Fibroblast of peridontal ligament (primary cell): ENCODE measurements around the gene OR6T1.

ENCODE experiments used
- DNase-seq: peaks from one replicate; pipeline ENCODE4 v3.0.0-alpha.2; 2010; ENCODE audit errors: extremely low read depth

The OR6T1 gene, protein sequence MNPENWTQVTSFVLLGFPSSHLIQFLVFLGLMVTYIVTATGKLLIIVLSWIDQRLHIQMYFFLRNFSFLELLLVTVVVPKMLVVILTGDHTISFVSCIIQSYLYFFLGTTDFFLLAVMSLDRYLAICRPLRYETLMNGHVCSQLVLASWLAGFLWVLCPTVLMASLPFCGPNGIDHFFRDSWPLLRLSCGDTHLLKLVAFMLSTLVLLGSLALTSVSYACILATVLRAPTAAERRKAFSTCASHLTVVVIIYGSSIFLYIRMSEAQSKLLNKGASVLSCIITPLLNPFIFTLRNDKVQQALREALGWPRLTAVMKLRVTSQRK

DNA sequence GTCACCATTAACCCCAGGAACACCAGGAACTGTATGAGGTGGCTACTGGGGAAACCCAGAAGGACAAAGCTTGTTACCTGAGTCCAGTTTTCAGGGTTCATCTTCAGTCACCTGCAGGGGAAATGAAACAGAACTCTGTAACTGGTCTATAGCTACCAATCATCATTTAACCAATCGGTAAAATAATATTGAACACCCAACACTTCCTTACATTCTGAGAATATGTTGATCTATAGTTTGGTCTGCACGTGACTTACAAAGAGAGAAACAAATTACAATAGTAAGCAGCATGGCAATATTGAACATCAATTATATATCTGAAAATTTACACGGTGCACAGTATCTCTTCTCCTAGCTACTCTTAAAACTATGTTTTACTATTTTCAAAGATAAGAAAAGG lies at the start of gene OR6T1:
TSS of gene OR6T1 (minus strand) at position 101 of the 400 bp plus-strand sequence. CDS start at position 101, 0 bp downstream.
- DNase-seq, result no peak

DNA sequence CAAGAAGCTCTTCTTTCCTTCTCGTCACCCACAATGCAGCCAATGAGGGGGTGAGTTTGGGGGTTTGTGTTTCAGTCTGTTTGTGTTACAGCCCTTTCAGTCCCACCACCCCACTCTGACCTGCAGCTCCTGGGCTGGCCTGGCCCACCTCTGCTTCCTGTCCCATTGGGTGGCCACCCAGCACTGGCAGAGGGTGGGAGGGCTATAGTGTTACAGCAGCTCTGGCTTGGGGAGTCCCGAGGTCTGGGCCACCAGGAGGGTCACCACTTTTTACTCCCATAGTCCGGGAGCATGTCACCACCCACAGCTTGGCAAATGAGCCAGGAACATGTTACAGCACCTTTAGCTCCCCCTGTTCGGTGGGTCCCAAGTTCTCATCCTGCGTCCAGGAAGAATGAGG lies 35.7 kb upstream of the OR6T1 start:
- no peak for DNase-seq

DNA sequence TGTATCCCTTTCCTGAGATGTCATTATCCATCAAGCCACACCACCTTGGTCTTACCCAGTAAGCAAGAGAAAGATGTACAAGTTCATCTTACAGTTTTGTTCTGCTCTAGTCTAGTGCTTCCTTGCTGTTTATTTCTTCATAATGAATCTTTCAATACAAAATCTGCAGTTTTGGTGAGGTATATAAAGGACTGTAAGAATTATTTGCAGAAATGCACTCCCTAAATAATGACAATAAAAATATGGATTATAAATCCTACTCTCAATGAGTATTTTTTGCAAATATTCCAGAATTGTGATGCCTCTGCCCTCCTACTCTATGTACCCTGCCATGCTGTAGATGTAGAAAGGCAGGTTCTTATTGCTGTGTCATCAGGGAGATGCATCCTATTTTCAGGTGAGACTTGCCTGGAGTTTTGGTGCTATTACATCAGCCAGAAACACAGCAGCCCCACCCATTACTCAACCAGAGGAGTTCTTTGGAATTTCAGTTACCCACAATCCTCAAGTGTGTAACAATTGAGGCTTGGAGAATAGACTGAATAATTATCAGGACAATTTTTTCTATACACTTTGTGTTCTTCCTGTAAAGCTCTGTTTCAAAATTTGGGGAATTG lies 34.2 kb upstream of the OR6T1 start, which contains the start of gene OR10S1:
TSS of gene OR10S1 (minus strand) at position 51 of the 617 bp plus-strand sequence. CDS start 117 bp downstream, outside the sequence.
- DNase-seq, result no peak

DNA sequence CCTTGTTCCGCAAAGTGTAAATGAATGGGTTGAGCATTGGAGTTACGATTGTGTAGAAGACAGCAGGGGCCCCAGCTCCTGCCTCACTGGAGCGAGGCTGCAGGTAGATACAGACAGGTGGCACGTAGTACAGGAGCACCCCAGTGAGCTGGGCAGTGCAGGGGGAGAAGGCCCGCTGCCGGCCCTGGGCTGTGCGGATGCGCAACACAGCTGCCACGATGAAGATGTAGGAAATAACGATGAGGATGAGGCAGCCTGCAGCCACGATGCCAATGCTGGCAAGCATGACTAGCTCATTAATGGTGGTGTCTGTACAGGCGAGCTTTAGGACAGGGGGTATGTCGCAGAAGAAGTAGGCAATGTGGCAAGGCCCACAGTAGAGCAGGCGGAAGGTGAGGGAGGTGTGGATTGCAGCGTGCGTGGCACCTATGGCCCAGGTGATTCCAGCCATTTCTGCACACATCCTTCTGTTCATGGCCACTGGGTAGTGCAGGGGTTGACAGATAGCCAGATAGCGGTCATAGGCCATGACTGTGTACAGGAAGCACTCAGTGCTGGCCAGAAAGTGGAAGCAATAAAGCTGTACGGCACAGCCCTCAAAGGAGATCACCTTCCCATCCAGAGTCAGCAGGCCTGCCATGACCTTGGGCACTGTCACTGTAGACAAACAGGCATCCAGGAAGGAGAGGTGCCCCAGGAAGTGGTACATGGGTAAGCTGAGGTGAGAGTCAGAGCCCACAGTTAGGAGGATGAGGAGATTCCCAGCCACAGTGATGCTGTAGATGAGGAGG lies 33.3 kb upstream of the OR6T1 start:
- DNase-seq, result no peak

DNA sequence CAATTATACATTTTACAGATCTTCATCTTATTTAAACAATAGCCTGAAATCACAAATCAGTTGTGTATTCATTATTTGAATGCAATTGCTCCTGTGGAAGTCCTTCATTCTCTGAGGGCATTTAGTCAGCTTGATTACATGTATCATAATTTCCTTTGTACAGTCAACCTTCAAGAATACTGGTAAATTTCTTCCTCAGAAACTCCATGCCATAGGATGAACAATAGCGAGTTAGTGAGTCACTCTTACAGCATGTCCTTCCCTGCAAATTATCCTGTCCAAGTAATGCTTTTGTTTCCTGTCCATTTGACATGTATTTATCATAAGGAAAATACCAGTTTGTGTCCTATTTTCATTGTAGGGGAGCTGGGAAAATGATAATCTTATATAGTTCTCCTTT lies 30.2 kb upstream of the OR6T1 start:
- peak; percentile 58 for DNase-seq

DNA sequence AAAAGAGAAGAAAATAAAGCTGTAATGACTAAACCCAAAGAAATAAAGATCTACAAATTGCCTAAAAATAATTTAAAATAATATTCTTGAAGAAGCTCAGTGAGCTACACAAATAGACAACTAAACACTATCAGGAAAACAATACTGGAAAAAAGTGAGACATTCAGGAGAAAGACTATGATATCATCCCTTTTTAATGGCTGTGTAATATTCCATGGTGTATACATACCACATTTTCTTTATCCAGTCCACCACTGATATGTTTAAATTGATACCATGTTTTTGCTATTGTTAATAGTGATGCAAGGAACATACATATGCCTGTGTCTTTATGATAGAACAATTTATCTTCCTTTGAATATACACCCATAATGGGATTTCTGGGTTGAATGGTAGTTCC lies 13.1 kb upstream of the OR6T1 start:
- DNase-seq, result no peak

DNA sequence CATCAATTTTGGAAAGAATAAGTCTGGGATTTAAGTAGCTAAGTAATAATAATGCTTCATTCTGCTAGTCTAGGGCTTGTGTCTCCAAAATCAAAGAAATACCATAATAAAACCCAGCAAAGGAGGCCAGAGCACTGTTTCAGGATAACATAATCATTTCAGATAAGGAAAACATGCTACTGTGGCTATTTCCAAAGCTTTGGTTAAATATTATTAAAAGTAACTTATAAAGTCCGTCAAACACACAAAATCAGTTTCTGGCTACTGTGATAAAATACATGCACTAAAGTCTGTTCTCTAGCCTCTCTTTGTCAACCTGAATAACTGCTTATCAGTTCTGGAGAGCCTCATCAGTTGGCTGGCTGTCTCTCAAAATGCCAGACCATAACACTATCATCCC lies 1.5 kb upstream of the OR6T1 start:
- DNase-seq, result no peak

DNA sequence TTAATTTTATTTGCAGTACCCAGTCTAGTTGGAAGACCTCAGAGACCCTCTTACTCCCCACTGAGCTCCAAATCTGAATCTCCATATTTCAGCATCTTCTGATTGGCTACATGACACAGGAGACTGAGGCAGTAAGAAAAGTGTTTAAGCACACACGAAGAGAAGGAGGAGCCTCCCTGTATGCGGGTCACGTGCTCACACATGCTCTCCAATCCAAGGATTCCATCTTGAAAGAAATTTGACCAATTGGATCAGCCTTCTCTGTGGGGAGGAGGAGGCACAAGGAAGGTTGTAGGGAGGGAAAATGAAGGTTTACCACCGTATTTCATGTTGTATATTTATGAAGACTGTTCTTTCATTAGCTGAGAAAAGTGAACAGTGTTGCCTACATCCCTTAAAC lies 1.2 kb downstream of the OR6T1 start:
- DNase-seq, result no peak

DNA sequence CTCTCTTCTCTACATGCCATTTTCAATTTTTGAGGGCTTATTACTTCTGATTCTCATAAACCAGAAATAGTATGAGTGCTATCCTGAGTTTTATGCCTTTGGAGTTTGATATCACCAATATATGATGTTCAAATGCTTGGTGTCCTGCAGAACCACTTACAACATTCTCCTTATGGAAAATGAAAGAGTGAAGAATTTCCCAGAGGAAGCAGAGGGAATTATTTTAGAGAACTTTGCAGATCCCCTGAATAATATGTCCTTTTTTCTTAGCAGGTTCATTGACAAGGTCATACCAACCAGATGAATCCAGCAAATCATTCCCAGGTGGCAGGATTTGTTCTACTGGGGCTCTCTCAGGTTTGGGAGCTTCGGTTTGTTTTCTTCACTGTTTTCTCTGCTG lies 4.3 kb downstream of the OR6T1 start, which contains the start of gene OR4D5:
TSS of gene OR4D5 (plus strand) at position 301 of the 400 bp plus-strand sequence. CDS start at position 301, 0 bp downstream.
- no peak for DNase-seq

DNA sequence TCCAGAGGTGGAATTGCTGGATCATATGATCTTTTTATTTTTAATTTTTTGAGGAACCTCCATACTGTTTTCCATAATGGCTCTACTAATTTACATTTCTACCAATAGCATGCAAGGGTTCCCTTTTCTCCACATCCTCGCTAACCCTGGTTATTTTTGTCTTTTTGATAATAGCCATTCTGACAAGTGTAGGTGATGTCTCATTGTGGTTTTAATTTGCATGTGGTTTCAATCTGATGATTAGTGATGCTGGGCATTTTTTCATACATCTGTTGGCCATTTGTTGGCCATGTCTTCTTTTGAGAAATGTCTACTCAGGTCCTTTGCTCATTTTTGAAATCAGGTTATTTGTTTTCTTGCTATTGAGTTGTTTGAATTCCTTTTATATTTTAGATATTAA lies 19.6 kb downstream of the OR6T1 start:
- no peak for DNase-seq

DNA sequence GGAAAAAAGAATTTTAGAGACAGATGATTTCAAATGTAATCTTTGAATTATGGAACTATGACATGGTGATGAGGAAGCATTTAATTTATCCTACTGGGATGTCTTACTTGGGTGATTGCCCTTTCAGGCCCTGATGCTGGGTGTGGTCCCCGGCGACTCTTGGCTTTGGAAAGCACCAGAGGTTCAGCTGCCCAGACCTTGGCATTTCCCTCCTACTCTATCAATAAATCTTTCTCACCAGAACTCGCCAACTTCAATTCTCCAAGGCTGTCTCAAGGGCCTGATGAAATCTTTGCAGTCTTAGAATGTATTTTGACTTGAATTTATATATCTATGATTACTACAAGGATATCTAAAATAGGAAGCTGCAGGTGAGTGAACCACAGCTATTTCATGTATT lies 22.7 kb downstream of the OR6T1 start:
- no peak for DNase-seq

DNA sequence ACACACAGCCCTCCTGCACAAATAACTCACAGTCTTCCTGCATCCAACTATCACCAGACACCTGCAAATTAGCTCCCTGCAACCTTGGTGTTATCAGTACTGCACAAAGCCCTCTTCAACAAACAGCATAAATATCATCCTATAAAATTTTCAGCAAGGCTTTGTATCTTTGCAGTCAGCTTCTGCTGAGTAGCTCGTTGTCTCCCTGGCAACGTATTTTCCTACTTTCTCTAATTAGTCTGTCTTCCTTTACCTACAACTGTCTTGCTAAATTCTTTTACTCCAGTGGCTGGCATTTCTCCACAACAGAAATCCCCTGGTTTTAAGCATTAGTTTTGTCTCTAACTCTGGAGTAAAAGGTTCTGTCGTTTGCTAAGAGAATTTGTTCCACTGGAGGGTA lies 37.8 kb downstream of the OR6T1 start:
- DNase-seq, result no peak

DNA sequence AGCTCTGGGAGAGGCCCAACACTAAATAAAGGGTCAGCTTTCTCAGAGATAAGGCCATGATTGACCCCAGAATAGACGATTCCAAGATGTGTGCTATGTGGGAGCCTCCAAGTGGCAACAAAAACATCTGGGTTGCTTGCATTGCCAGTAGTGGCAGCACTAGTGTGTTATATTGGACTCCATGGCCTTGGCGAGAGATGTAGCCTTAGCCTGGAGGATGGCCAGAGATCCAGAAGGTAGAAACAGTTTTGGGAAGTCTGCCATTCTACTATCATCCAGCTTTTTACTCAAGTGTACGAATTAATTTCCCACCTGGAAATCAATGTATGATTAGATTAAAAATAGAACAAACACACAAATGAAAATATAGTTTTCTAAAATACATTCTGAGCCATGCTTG lies 38.7 kb downstream of the OR6T1 start:
- no peak for DNase-seq

DNA sequence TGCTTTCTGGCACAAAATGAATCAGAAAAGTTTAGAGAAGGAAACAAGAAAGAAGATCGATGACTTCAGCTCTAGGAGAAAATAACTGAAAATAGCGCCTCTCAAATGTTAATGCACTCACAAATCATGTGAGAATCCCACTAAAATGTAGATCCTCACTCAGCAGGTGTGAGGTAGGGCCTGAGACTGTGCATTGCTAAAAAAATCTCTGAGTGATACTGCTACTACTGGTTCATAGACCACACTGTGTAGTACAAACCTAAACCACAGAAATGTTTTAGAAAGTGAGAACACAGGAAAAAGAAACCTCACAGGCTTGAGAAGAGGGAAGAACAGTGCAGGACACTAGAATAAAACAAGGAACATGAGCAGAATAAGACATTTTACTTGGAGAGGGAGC lies 39.7 kb downstream of the OR6T1 start:
- DNase-seq, result no peak

DNA sequence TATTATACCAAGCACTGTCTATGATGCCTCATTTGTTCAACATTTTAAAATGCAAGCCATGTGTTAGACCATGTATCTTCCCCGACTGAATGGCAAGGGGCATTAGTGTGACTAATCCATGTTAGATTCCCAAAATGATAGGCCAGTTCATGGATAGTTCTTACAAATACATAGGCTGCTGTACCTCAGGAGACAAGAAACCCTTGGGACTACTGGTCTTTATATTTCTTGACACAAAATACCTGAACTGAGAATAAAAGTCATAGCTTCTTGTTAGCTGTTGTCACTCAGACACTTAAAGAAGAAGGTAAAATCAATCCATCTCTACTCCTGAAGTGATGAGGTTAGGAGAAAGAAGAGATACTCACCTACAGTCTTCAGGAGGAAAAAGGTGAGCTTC lies 41.8 kb downstream of the OR6T1 start, which contains the start of gene OR8D4:
TSS of gene OR8D4 (plus strand) at position 301 of the 400 bp plus-strand sequence. CDS start 4,265 bp downstream, outside the sequence.
- DNase-seq, result no peak

DNA sequence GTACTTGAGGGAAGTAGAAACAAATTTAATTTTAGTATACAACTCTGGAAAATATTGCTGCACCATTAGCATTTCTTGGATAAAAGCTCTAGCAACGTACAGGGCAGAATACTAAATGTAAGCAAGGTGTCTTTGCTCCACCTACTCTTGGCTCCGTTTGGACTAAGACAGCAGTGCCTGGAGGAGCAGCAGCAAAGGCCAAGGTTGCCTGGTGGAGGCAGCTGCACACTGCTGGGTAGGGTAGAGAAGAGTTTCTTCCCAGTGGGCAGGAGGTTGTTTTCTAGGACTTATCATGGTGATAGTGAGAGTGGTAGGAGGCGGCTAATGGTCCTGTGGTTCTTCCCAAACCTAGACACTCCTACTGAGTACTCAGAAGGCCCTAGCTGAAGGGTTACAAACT lies 43.8 kb downstream of the OR6T1 start:
- DNase-seq, result no peak
